ENCODE measurements around the gene NT5DC3.

DNA sequence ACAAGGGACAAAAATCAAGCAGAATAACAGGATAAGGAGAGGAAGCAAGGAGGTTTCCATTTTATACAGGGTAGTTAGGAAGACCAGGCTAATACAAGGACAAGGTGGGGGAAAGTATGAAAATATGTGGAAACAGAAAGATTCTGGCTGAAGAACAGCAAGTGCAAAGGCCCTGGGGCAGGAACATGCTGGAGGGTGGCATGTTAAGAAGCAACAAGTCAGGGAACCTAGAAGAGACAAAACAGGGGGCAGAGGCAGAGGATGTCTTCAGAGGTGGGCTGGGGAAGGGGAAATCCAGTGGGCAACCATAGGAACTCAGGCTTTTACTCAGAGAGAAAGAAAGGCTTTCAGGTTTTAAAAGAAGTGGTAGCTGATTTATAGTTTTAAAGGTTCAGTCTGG is 54.8 kb downstream of the NT5DC3 start:
- TF ChIP-seq, protein P1, sequence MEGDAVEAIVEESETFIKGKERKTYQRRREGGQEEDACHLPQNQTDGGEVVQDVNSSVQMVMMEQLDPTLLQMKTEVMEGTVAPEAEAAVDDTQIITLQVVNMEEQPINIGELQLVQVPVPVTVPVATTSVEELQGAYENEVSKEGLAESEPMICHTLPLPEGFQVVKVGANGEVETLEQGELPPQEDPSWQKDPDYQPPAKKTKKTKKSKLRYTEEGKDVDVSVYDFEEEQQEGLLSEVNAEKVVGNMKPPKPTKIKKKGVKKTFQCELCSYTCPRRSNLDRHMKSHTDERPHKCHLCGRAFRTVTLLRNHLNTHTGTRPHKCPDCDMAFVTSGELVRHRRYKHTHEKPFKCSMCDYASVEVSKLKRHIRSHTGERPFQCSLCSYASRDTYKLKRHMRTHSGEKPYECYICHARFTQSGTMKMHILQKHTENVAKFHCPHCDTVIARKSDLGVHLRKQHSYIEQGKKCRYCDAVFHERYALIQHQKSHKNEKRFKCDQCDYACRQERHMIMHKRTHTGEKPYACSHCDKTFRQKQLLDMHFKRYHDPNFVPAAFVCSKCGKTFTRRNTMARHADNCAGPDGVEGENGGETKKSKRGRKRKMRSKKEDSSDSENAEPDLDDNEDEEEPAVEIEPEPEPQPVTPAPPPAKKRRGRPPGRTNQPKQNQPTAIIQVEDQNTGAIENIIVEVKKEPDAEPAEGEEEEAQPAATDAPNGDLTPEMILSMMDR (IDR thresholded peaks at IDR 0.05): no peak
- TF ChIP-seq POLR2A (IDR thresholded peaks at IDR 0.05) (no peak), EP300 (IDR thresholded peaks at IDR 0.05) (no peak), POLR2AphosphoS5 (IDR thresholded peaks at IDR 0.05) (no peak)
